ENCODE results near the gene IQSEC1. TPM values are rescaled to one million over a fixed set of nuclear protein-coding genes. Genes with fewer than 3 reads are reported as not detected.

The IQSEC1 gene
- polyA plus RNA-seq, 3 donors: 17.7 to 61.7 (median 30.3) TPM

- Mint-ChIP-seq H3K36me3 (peaks cover 7 to 11% of the 10 kb centered on the region in 2 donors), H3K4me3 (no peak overlapping the region), H3K27me3 (ENCODE audit: low read depth in 3 of 3) (peaks cover 24 to 47% (median 38%) of the 10 kb centered on the region in 3 donors), H3K9me3 (peaks cover 7 to 17% (median 11%) of the 10 kb centered on the region in 7 donors), H3K27ac (peak overlapping the region in 2 of 7 donors; percentile 12 to 49), H3K4me1 (peaks cover 60% of the 10 kb centered on the region)
- H3K4me2 ChIP-seq (replicated peaks; ENCODE audit: extremely low read depth, low read length, poor library complexity, severe bottlenecking): no peak overlapping the region
- no peak overlapping the region for H3K4me3 ChIP-seq (replicated peaks in 1 of 3; ENCODE audit: low read depth in 2 of 3, low read length in 3 of 3)
- peaks cover 7 to 9% of the 10 kb centered on the region in 2 donors for H3K9me3 ChIP-seq (replicated peaks in 1 of 2; ENCODE audit: control insufficient read depth in 1 of 2, insufficient read depth in 1 of 2, low read length in 2 of 2)
- intact Hi-C loops (cut with micrococcal nuclease): no loop called here
- H3K27ac ChIP-seq (ENCODE audit: low read depth in 1 of 2, low read length in 2 of 2): no peak overlapping the region
- WGBS (ENCODE audit: insufficient coverage): 63% methylated on average over 7 of the region's 11 CpGs
- no peak for DNase-seq
- no peaks in the 10 kb centered on the region for H3K36me3 ChIP-seq (replicated peaks in 1 of 2; ENCODE audit: control insufficient read depth in 1 of 2, insufficient read depth in 2 of 2, low read length in 2 of 2)
- TF ChIP-seq, protein P1, sequence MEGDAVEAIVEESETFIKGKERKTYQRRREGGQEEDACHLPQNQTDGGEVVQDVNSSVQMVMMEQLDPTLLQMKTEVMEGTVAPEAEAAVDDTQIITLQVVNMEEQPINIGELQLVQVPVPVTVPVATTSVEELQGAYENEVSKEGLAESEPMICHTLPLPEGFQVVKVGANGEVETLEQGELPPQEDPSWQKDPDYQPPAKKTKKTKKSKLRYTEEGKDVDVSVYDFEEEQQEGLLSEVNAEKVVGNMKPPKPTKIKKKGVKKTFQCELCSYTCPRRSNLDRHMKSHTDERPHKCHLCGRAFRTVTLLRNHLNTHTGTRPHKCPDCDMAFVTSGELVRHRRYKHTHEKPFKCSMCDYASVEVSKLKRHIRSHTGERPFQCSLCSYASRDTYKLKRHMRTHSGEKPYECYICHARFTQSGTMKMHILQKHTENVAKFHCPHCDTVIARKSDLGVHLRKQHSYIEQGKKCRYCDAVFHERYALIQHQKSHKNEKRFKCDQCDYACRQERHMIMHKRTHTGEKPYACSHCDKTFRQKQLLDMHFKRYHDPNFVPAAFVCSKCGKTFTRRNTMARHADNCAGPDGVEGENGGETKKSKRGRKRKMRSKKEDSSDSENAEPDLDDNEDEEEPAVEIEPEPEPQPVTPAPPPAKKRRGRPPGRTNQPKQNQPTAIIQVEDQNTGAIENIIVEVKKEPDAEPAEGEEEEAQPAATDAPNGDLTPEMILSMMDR (IDR thresholded peaks at IDR 0.05): no peak
- no peak overlapping the region for H2AFZ ChIP-seq (ENCODE audit: insufficient read depth, low read depth, low read length, poor library complexity, severe bottlenecking)
- H3K79me2 ChIP-seq (ENCODE audit: insufficient read depth, low read length): no peaks in the 10 kb centered on the region
- no peak overlapping the region for H3K9ac ChIP-seq (ENCODE audit: insufficient read depth, low read length, poor library complexity, severe bottlenecking)
- H4K20me1 ChIP-seq (ENCODE audit: insufficient read depth, low read length): peaks cover 5% of the 10 kb centered on the region
- H3K27me3 ChIP-seq (ENCODE audit: control insufficient read depth in 2 of 2, insufficient read depth in 2 of 2, low read length in 2 of 2): peaks cover 15 to 35% of the 10 kb centered on the region in 2 donors
- H3K4me1 ChIP-seq (ENCODE audit: control insufficient read depth in 1 of 2, insufficient read depth in 2 of 2, low read length in 2 of 2): peaks cover 44 to 45% of the 10 kb centered on the region in 2 donors
Observed at GRCh38 chr3:13070391-13071070, 2.7 kb downstream of the IQSEC1 start.

GRCh38 chr3:13069495-13069894 is 3.7 kb downstream of the IQSEC1 start:
- TF ChIP-seq, protein P1 (IDR thresholded peaks at IDR 0.05): no peak
- peaks cover 7 to 11% of the 10 kb centered on the region in 2 donors for H3K36me3 Mint-ChIP-seq
- Histone ChIP-seq H3K4me1 (ENCODE audit: control insufficient read depth in 1 of 2, insufficient read depth in 2 of 2, low read length in 2 of 2) (peaks cover 33 to 34% of the 10 kb centered on the region in 2 donors), H3K9ac (ENCODE audit: insufficient read depth, low read length, poor library complexity, severe bottlenecking) (no peak overlapping the region), H4K20me1 (ENCODE audit: insufficient read depth, low read length) (no peaks in the 10 kb centered on the region), H2AFZ (ENCODE audit: insufficient read depth, low read depth, low read length, poor library complexity, severe bottlenecking) (peak overlapping the region; percentile 15), H3K27me3 (ENCODE audit: control insufficient read depth in 2 of 2, insufficient read depth in 2 of 2, low read length in 2 of 2) (peaks cover 15 to 30% of the 10 kb centered on the region in 2 donors), H3K4me3 (replicated peaks in 1 of 3; ENCODE audit: low read depth in 2 of 3, low read length in 3 of 3) (no peak overlapping the region), H3K79me2 (ENCODE audit: insufficient read depth, low read length) (no peaks in the 10 kb centered on the region), H3K9me3 (replicated peaks in 1 of 2; ENCODE audit: control insufficient read depth in 1 of 2, insufficient read depth in 1 of 2, low read length in 2 of 2) (peaks cover 7 to 9% of the 10 kb centered on the region in 2 donors), H3K27ac (ENCODE audit: low read depth in 1 of 2, low read length in 2 of 2) (no peak overlapping the region), H3K4me2 (replicated peaks; ENCODE audit: extremely low read depth, low read length, poor library complexity, severe bottlenecking) (no peak overlapping the region), H3K36me3 (replicated peaks in 1 of 2; ENCODE audit: control insufficient read depth in 1 of 2, insufficient read depth in 2 of 2, low read length in 2 of 2) (no peaks in the 10 kb centered on the region)
- H3K27me3 Mint-ChIP-seq (ENCODE audit: low read depth in 3 of 3): peaks cover 21 to 40% (median 31%) of the 10 kb centered on the region in 3 donors
- peaks cover 51% of the 10 kb centered on the region for H3K4me1 Mint-ChIP-seq
- H3K4me3 Mint-ChIP-seq: no peak overlapping the region
- peak; percentile 39 to 44 (median 43) for DNase-seq
- intact Hi-C loops (cut with micrococcal nuclease): no loop called here
- H3K27ac Mint-ChIP-seq: peak overlapping the region in 2 of 7 donors; percentile 60 to 81
- peaks cover 7 to 16% (median 11%) of the 10 kb centered on the region in 7 donors for H3K9me3 Mint-ChIP-seq
- no CpG with 5 or more reads among the region's 4 CpGs for WGBS (ENCODE audit: insufficient coverage)
